B cell (primary cell): ENCODE results near the gene DEFB115.
"Not testable (repeated sequence)": the region's sequence is repeated elsewhere in the genome, so short reads cannot be mapped to it uniquely, and the experiment has no call there.

Experiments used
- EZH2 ChIP-seq: IDR thresholded peaks from 2 replicates; pipeline ENCODE4 v1.6.1; 2012; ENCODE audit warnings: borderline replicate concordance, low read depth, mild to moderate bottlenecking, moderate library complexity, low read length; ENCODE audit not compliant: insufficient read depth, poor library complexity, severe bottlenecking
- TF ChIP-seq, protein P1 (sequence below): fragments of 200-600 bp; IDR thresholded peaks from one replicate; pipeline ENCODE4 v1.8.0; 2022; ENCODE audit warnings: antibody characterized with exemption, mild to moderate bottlenecking

GRCh38 chr20:31284964-31285363 is 27.5 kb downstream of the DEFB115 start:
- TF ChIP-seq, protein P1, sequence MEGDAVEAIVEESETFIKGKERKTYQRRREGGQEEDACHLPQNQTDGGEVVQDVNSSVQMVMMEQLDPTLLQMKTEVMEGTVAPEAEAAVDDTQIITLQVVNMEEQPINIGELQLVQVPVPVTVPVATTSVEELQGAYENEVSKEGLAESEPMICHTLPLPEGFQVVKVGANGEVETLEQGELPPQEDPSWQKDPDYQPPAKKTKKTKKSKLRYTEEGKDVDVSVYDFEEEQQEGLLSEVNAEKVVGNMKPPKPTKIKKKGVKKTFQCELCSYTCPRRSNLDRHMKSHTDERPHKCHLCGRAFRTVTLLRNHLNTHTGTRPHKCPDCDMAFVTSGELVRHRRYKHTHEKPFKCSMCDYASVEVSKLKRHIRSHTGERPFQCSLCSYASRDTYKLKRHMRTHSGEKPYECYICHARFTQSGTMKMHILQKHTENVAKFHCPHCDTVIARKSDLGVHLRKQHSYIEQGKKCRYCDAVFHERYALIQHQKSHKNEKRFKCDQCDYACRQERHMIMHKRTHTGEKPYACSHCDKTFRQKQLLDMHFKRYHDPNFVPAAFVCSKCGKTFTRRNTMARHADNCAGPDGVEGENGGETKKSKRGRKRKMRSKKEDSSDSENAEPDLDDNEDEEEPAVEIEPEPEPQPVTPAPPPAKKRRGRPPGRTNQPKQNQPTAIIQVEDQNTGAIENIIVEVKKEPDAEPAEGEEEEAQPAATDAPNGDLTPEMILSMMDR, result not testable (repeated sequence)
- TF ChIP-seq EZH2, result not testable (repeated sequence)
